ENCODE results near the gene STX11.

STX11 gene

GRCh38 chr6:144143878-144144277 is 6.4 kb upstream of the STX11 start:
- DNase-seq = no peak

GRCh38 chr6:144144996-144145395 is 5.3 kb upstream of the STX11 start:
- no peak for DNase-seq

GRCh38 chr6:144145541-144145940 is 4.8 kb upstream of the STX11 start:
- DNase-seq = no peak

- DNase-seq = no peak
These were observed 1.4 kb upstream of the STX11 start for GRCh38 chr6:144148886-144149285.

- no peak for DNase-seq
These were observed 791 bp upstream of the STX11 start for GRCh38 chr6:144149558-144149893.

GRCh38 chr6:144150710-144151657 is 667 bp downstream of the STX11 start:
- DNase-seq = no peak

- no peak for DNase-seq
These were observed 2.1 kb downstream of the STX11 start for GRCh38 chr6:144152334-144152900.

- DNase-seq = no peak
These were observed 2.9 kb downstream of the STX11 start for GRCh38 chr6:144153260-144153659.

GRCh38 chr6:144153971-144154370 is 3.7 kb downstream of the STX11 start:
- no peak for DNase-seq

GRCh38 chr6:144155529-144155928 is 5.2 kb downstream of the STX11 start:
- no peak for DNase-seq

GRCh38 chr6:144156338-144156737 is 6.0 kb downstream of the STX11 start:
- no peak for DNase-seq

GRCh38 chr6:144156991-144157390 is 6.7 kb downstream of the STX11 start:
- DNase-seq = no peak

GRCh38 chr6:144158133-144158532 is 7.8 kb downstream of the STX11 start:
- DNase-seq = no peak

GRCh38 chr6:144159223-144159622 is 8.9 kb downstream of the STX11 start:
- no peak for DNase-seq

- DNase-seq = no peak
These were observed 9.4 kb downstream of the STX11 start for GRCh38 chr6:144159742-144160141.

- no peak for DNase-seq
These were observed 10.2 kb downstream of the STX11 start for GRCh38 chr6:144160431-144161005.

- DNase-seq = no peak
These were observed 11.7 kb downstream of the STX11 start for GRCh38 chr6:144161975-144162374.

GRCh38 chr6:144162977-144163376 is 12.7 kb downstream of the STX11 start:
- no peak for DNase-seq

GRCh38 chr6:144165784-144166183 is 15.5 kb downstream of the STX11 start:
- no peak for DNase-seq

GRCh38 chr6:144170044-144170443 is 19.7 kb downstream of the STX11 start:
- no peak for DNase-seq

GRCh38 chr6:144171406-144171805 is 21.1 kb downstream of the STX11 start:
- no peak for DNase-seq

GRCh38 chr6:144174006-144174405 is 23.7 kb downstream of the STX11 start:
- no peak for DNase-seq

GRCh38 chr6:144176043-144176442 is 25.7 kb downstream of the STX11 start:
- DNase-seq = no peak

- no peak for DNase-seq
These were observed 27.4 kb downstream of the STX11 start for GRCh38 chr6:144177726-144178125.

Data from NCI-H446 treated with DMSO at 0.1 percent for 48 hours (cell line).